Measurements from ENCODE around the gene PTPRG.

PTPRG gene

GRCh38 chr3:61778095-61778494 lies 216.7 kb downstream of the PTPRG start:
- no peak for DNase-seq (ENCODE audit: extremely low read depth, low read depth)
- no peak for TF ChIP-seq CTCF (IDR thresholded peaks at IDR 0.05; ENCODE audit: low read depth, low read length, missing control alignments)

GRCh38 chr3:61780016-61780415 lies 218.6 kb downstream of the PTPRG start:
- TF ChIP-seq CTCF (IDR thresholded peaks at IDR 0.05; ENCODE audit: low read depth, low read length, missing control alignments), result no peak

More at GRCh38 chr3:61778095-61778494, 216.7 kb downstream of the PTPRG start:
- H3K4me3 ChIP-seq (replicated peaks; ENCODE audit: low read depth, low read length), result no peak overlapping the region

GRCh38 chr3:61780455-61781228 lies 219.3 kb downstream of the PTPRG start:
- no peak overlapping the region for H3K4me3 ChIP-seq (replicated peaks; ENCODE audit: low read depth, low read length)
- no peak for DNase-seq (ENCODE audit: extremely low read depth, low read depth)
- no peak for TF ChIP-seq CTCF (IDR thresholded peaks at IDR 0.05; ENCODE audit: low read depth, low read length, missing control alignments)

More at GRCh38 chr3:61780016-61780415, 218.6 kb downstream of the PTPRG start:
- no peak for DNase-seq (ENCODE audit: extremely low read depth, low read depth)
- H3K4me3 ChIP-seq (replicated peaks; ENCODE audit: low read depth, low read length), result no peak overlapping the region

GRCh38 chr3:61783993-61784718 lies 222.8 kb downstream of the PTPRG start:
- no peak overlapping the region for H3K4me3 ChIP-seq (replicated peaks; ENCODE audit: low read depth, low read length)
- DNase-seq (ENCODE audit: extremely low read depth, low read depth), result no peak
- no peak for TF ChIP-seq CTCF (IDR thresholded peaks at IDR 0.05; ENCODE audit: low read depth, low read length, missing control alignments)

- no peak overlapping the region for H3K4me3 ChIP-seq (replicated peaks; ENCODE audit: low read depth, low read length)
- TF ChIP-seq CTCF (IDR thresholded peaks at IDR 0.05; ENCODE audit: low read depth, low read length, missing control alignments), result no peak
- DNase-seq (ENCODE audit: extremely low read depth, low read depth), result no peak
Observed at GRCh38 chr3:61788623-61789507, 227.5 kb downstream of the PTPRG start.

- no peak for TF ChIP-seq CTCF (IDR thresholded peaks at IDR 0.05; ENCODE audit: low read depth, low read length, missing control alignments)
- no peak overlapping the region for H3K4me3 ChIP-seq (replicated peaks; ENCODE audit: low read depth, low read length)
- no peak for DNase-seq (ENCODE audit: extremely low read depth, low read depth)
Observed at GRCh38 chr3:61789861-61790260, 228.5 kb downstream of the PTPRG start.
